GM10248 (cell line): ENCODE measurements around the gene DAAM1.

Experiments used
- CTCF ChIA-PET: fragments of 300-600 bp; sonication (Branson Sonifier 250); formaldehyde crosslinking; extraction: SDS; loops from one replicate; lab custom pipeline; 2021; ENCODE audit warnings: antibody characterized with exemption; lab: Yijun Ruan, JAX
- POLR2A ChIA-PET: fragments of 350-650 bp; sonication (Branson Sonifier 250); formaldehyde crosslinking; extraction: SDS; loops from one replicate; lab custom pipeline; 2020; ENCODE audit warnings: antibody characterized with exemption; lab: Yijun Ruan, JAX
- DNase-seq: peaks from one replicate; pipeline ENCODE4 v3.0.0; 2012; ENCODE audit errors: extremely low spot score
- CTCF ChIP-seq: IDR thresholded peaks from 2 replicates; pipeline ENCODE4 v1.5.1; 2012; ENCODE audit warnings: mild to moderate bottlenecking, low read depth; ENCODE audit errors: extremely low read depth, missing control alignments, control extremely low read depth

The DAAM1 gene

DNA sequence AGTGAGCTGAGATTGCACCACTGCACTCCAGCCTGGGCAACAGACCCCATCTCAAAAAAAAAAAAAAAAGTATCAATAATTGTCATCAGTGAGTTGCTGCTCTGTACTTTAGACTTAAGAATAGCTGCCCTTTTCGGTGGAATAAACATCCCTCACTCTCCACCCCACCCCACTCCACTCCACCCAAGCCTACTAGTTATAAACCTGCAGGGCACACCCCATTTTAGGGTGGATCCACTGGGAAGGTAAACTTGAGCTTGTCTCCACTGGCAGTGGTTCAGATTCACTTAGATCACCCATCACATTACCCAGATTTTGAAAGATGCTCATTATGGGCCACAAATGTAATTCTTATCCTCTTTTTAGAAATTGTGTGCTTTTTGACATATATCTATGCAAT is 170.3 kb downstream of the DAAM1 start:
- ChIA-PET POLR2A (no interaction called here), CTCF (interaction anchor here (1.1 kb wide), 1 partner anchor 28 kb away, joined by 5 read pairs; no protein-coding TSS in a partner anchor)
- DNase-seq: no peak
- no peak for TF ChIP-seq CTCF

GRCh38 chr14:59359431-59360124 is 171.1 kb downstream of the DAAM1 start:
- ChIA-PET POLR2A (no interaction called here), CTCF (no interaction called here)
- no peak for TF ChIP-seq CTCF
- DNase-seq: no peak

DNA sequence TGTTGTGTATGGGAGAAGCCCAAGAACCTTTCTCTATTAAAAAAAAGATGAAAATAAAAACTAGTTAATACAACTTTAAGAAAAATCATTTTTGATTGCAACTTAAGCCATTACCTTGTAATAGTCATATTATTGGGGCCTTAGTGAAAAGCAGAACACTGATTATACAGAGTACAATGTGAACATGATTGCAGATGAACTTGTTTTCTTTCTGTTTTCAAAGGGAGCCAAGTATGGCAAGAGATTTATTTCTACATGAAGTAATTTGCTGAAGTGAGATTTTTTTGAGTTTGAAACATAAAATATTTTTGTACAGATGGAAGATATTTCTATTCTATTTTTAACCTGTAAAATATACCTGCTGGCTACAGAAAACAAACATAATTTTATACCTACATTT is 171.8 kb downstream of the DAAM1 start:
- no peak for TF ChIP-seq CTCF
- POLR2A ChIA-PET: no interaction called here
- CTCF ChIA-PET: no interaction called here
- DNase-seq: no peak

- no peak for TF ChIP-seq CTCF
- ChIA-PET POLR2A (interaction anchor here (0.6 kb wide), 1 partner anchor 464 kb away, joined by 3 read pairs; no protein-coding TSS in a partner anchor), CTCF (interaction anchor here (0.7 kb wide), 1 partner anchor 83 kb away, joined by 3 read pairs; no protein-coding TSS in a partner anchor)
- no peak for DNase-seq
Observed at GRCh38 chr14:59360923-59361794, 172.7 kb downstream of the DAAM1 start.

- ChIA-PET POLR2A (no interaction called here), CTCF (no interaction called here)
- no peak for TF ChIP-seq CTCF
- DNase-seq: no peak
Observed at GRCh38 chr14:59362513-59362912, 174.0 kb downstream of the DAAM1 start.

DNA sequence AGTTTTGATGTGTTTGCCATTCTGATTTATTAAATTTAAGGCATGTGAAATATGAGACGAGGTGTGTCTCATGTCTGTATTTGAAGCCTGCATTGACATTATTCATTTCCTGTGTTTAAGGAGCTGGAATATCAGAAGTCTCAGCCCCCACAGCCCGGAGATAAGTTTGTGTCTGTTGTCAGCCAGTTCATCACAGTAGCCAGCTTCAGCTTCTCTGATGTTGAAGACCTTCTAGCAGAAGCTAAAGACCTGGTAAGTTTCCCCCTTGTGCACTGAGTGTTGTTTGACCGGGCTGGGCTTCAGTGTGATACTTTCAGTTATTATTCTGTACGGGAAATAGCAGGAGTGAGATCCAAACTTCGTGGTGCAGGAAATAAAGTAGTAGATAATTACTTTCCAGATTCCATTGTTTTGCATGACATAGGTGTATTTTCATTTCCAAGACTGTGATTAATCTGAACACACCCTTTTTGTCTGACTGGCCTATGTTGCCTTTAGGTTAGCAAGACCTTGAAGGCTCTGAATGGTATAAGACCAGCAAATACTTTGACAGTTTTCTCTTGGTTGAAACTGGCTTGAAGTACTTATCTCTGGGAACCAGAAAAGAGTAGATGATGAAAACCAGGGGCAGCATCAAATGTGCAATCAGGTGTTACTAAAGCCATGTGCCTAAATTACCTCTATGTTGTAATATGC is 175.2 kb downstream of the DAAM1 start:
- POLR2A ChIA-PET: no interaction called here
- no peak for DNase-seq
- TF ChIP-seq CTCF: no peak
- CTCF ChIA-PET: no interaction called here
